Transverse colon (tissue), 4 donors: ENCODE measurements around the gene ATF5. TPM values are rescaled to one million over a fixed set of nuclear protein-coding genes. Genes with fewer than 3 reads are reported as not detected.
"Not testable (repeated sequence)": the region's sequence is repeated elsewhere in the genome, so short reads cannot be mapped to it uniquely, and the experiment has no call there.

Experiments
- DNase-seq: peaks from one replicate; pipeline ENCODE4 v3.0.0-alpha.2; 2019
- H3K27ac ChIP-seq, 4 donors: fragments of 200-600 bp; sonication (generic); 2 replicates each; pipeline ENCODE4 v1.5.1; 2016 to 2018; ENCODE audit warnings: inconsistent platforms in 4 of 4
- H3K27me3 ChIP-seq: fragments of 200-600 bp; sonication (generic); 2 replicates; pipeline ENCODE4 v1.5.1; 2017; ENCODE audit warnings: inconsistent platforms
- H3K36me3 ChIP-seq, 4 donors: fragments of 200-600 bp; sonication (generic); 2 replicates each; pipeline ENCODE4 v1.5.1; 2017 to 2019; ENCODE audit warnings: inconsistent platforms in 4 of 4
- H3K4me1 ChIP-seq, 4 donors: fragments of 200-600 bp; sonication (generic); 2 replicates each; pipeline ENCODE4 v1.5.1; 2017 to 2020; ENCODE audit warnings: inconsistent platforms in 4 of 4
- H3K4me3 ChIP-seq, 4 donors: fragments of 200-600 bp; sonication (generic); 1 replicate in 1 of 4; 2 replicates in 3 of 4; pipeline versions ENCODE4 v1.5.1 to v1.6.1; 2017 to 2019; ENCODE audit warnings: inconsistent platforms in 4 of 4
- H3K9me3 ChIP-seq, 2 donors: fragments of 200-600 bp; sonication (generic); 2 replicates each; pipeline ENCODE4 v1.5.1; 2017 to 2019; ENCODE audit warnings: inconsistent platforms in 2 of 2
- CTCF ChIP-seq, 5 experiments: fragments of 200-600 bp in 3 of 5; fragments of 450-650 bp in 2 of 5; sonication (generic) in 3 of 5; IDR thresholded peaks; 1 replicate in 2 of 5; 2 replicates in 3 of 5; pipeline ENCODE4 v1.5.1; 2016 to 2017; ENCODE audit warnings: antibody characterized with exemption in 5 of 5, inconsistent platforms in 3 of 5, mild to moderate bottlenecking in 2 of 5, moderate library complexity in 1 of 5
- EP300 ChIP-seq: sonication (generic); formaldehyde crosslinking; IDR thresholded peaks from one replicate; pipeline ENCODE4 v1.6.1; 2017; ENCODE audit warnings: antibody characterized with exemption, low read depth
- POLR2A ChIP-seq: fragments of 450-650 bp; IDR thresholded peaks from one replicate; pipeline ENCODE4 v1.6.1; 2016; ENCODE audit warnings: antibody characterized with exemption, mild to moderate bottlenecking, moderate library complexity
- POLR2AphosphoS5 ChIP-seq, 3 donors: sonication (generic); formaldehyde crosslinking; IDR thresholded peaks; one replicate each; pipeline ENCODE4 v1.6.1; 2016; ENCODE audit warnings: antibody characterized with exemption in 3 of 3
- WGBS, 2 donors: methylation state at CpG; one replicate each; pipeline ENCODE4 v1.1.5; 2018; ENCODE audit warnings: low coverage in 1 of 2; 5-methylcytosine and 5-hydroxymethylcytosine counted together
- in situ Hi-C, 4 donors: fragments of 200-750 bp; cut with MboI; loops; one replicate each; pipeline versions ENCODE4 v1.15.0 to v1.15.1; 2017; ENCODE audit warnings: low sequenced_read_pairs in 3 of 4, low pct_ligation_motif_present in 1 of 4, low pct_unique_long_range_greater_than_20kb in 1 of 4
- intact Hi-C: fragments of 100-400 bp; cut with DNase I; formaldehyde crosslinking; loops from one replicate; pipeline ENCODE4 v1.15.1; 2023; ENCODE audit warnings: low total_unique reads
- total RNA-seq, 4 donors: library from RNA; depleted of rRNA; stranded (reverse); fragments of >200 nt; gene quantifications; one replicate each; pipeline ENCODE4 v1.1.0, GENCODE V29; 2016

The ATF5 gene
- total RNA-seq, 4 donors from 2014 or later = 2.6 to 10.5 (median 5.4) TPM

DNA sequence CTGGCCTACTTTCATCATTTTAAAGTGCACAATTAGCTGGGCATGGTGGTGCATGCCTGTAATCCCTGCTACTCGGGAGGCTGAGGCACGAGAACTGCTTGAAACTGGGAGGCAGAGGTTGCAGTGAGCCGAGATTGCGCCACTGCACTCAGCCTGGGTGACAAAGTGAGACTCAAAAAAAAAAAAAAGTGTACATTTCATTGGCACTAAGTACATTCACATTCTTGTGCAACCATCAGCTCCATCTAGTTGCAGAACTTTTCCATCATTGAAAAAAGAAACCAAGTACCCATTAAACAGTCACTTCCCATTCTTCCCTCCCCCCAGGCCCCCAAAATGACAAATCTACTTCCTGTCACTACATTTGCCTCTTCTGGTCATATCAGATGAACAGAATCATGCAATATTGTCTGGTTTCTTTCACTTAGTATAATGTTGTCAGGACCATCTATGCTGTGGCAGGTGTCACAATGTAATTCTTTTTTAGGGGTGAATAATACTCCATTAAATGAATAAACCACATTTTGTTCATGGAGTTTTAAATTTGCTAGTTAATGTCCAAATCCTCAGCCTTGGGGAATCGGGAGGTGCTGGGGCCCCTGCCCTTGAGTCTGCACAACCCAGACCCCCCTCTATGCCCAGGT lies 39.4 kb downstream of the ATF5 start:
- no peak for DNase-seq
- Histone ChIP-seq H3K36me3 (no peaks in the 10 kb centered on the region), H3K27ac (no peak overlapping the region), H3K4me1 (peaks cover 0 to 8% (median 0%) of the 10 kb centered on the region in 4 donors), H3K4me3 (no peak overlapping the region), H3K9me3 (no peaks in the 10 kb centered on the region), H3K27me3 (peaks cover 22% of the 10 kb centered on the region)
- TF ChIP-seq POLR2A (no peak), EP300 (no peak), CTCF (IDR thresholded peaks at IDR 0.05) (no peak), POLR2AphosphoS5 (IDR thresholded peaks at IDR 0.05) (no peak)
- intact Hi-C loops (no loop called here), in situ Hi-C loops (no loop called here)
- 69% methylated on average over 5 of the region's 5 CpGs; no CpG with 5 or more reads in 1 of the 2 donors for WGBS, 2 donors

DNA sequence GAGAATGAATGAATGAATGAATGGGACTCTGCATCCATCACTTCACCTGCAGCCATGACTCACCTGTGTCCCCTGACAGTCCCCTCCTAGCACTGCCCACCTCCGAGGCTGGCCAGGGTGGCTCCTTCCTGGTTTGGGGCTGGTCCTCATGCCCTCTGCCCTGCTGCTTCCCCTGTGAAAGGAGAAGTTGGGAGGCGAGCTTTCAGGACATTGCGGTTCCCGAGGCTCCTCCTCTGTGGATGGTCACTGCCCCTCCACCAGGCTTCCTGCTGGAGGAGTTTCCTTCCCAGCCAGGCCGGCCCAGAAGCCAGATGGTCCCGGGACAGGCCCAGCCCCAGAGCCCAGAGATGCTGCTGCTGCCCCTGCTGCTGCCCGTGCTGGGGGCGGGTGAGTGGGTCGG lies 40.4 kb downstream of the ATF5 start:
- H3K4me1 ChIP-seq, DNase-seq, H3K4me3 ChIP-seq, in situ Hi-C loops, H3K27ac ChIP-seq, H3K36me3 ChIP-seq, intact Hi-C loops, H3K9me3 ChIP-seq: not testable (repeated sequence)
- no CpG with 5 or more reads among the region's 9 CpGs for WGBS, 2 donors
- H3K27me3 ChIP-seq = peaks cover 22% of the 10 kb centered on the region

- Histone ChIP-seq H3K4me1 (peaks cover 0 to 8% (median 0%) of the 10 kb centered on the region in 4 donors), H3K9me3 (no peaks in the 10 kb centered on the region), H3K27ac (no peak overlapping the region), H3K4me3 (no peak overlapping the region), H3K27me3 (peaks cover 20% of the 10 kb centered on the region), H3K36me3 (peaks cover 0 to 13% (median 0%) of the 10 kb centered on the region in 4 donors)
- 77% methylated on average over 7 of the region's 12 CpGs; no CpG with 5 or more reads in 1 of the 2 donors for WGBS, 2 donors
- intact Hi-C loops (no loop called here), in situ Hi-C loops (no loop called here)
- DNase-seq = no peak
- TF ChIP-seq CTCF (IDR thresholded peaks at IDR 0.05) (no peak), POLR2A (no peak), POLR2AphosphoS5 (IDR thresholded peaks at IDR 0.05) (no peak), EP300 (no peak)
Measured at GRCh38 chr19:49971991-49972411, 43.0 kb downstream of the ATF5 start.

GRCh38 chr19:49972841-49973240 lies 43.8 kb downstream of the ATF5 start:
- H3K27me3 ChIP-seq = peaks cover 15% of the 10 kb centered on the region

More at GRCh38 chr19:49972841-49973240, 43.8 kb downstream of the ATF5 start:
- Histone ChIP-seq H3K27ac (no peak overlapping the region), H3K36me3 (peaks cover 0 to 20% (median 0%) of the 10 kb centered on the region in 4 donors), H3K9me3 (no peaks in the 10 kb centered on the region), H3K4me3 (no peak overlapping the region), H3K4me1 (peaks cover 0 to 8% (median 0%) of the 10 kb centered on the region in 4 donors)
- WGBS, 2 donors = 69% methylated on average over 4 of the region's 6 CpGs; no CpG with 5 or more reads in 1 of the 2 donors
- intact Hi-C loops (no loop called here), in situ Hi-C loops (no loop called here)
- TF ChIP-seq POLR2A (no peak), EP300 (no peak), CTCF (IDR thresholded peaks at IDR 0.05) (no peak), POLR2AphosphoS5 (IDR thresholded peaks at IDR 0.05) (no peak)
- no peak for DNase-seq
